B cell (primary cell): Measurements from ENCODE around the gene CNOT1. TPM values are rescaled to one million over a fixed set of nuclear protein-coding genes. Genes with fewer than 3 reads are reported as not detected.

Source experiments
- ATAC-seq: fragments of 200-7000 bp; cut with Tn5 transposase; one replicate; pipeline ENCODE4 v1.10.0; 2021; ENCODE audit warnings: low read depth, mild to moderate bottlenecking, moderate number of reproducible peaks, moderate library complexity
- CTCF ChIA-PET: fragments of 350-600 bp; sonication (Branson Sonifier 250); formaldehyde crosslinking; loops from one replicate; lab custom pipeline; 2021; ENCODE audit warnings: antibody characterized with exemption, inconsistent platforms; lab: Charles Lee
- POLR2A ChIA-PET: fragments of 350-600 bp; sonication (Branson Sonifier 250); formaldehyde crosslinking; loops from one replicate; lab custom pipeline; 2021; ENCODE audit warnings: antibody characterized with exemption; lab: Charles Lee
- DNase-seq: peaks from one replicate; pipeline ENCODE4 v3.0.0; 2013
- H2AFZ ChIP-seq: 2 replicates; pipeline ENCODE4 v1.6.1; 2012; ENCODE audit warnings: mild to moderate bottlenecking, low read depth, low read length; ENCODE audit not compliant: insufficient read depth, poor library complexity, severe bottlenecking
- H3K27ac ChIP-seq, 2 donors: 1 replicate in 1 of 2; 2 replicates in 1 of 2; pipeline ENCODE4 v1.5.1; 2012 to 2013; ENCODE audit warnings: low read length in 2 of 2, mild to moderate bottlenecking in 2 of 2, moderate library complexity in 1 of 2
- H3K27me3 ChIP-seq, 4 experiments: fragments of 200-600 bp in 1 of 4; sonication (generic) in 1 of 4; replicated peaks in 1 of 4; 1 replicate in 2 of 4; 2 replicates in 2 of 4; pipeline versions ENCODE4 v1.6.1 to v1.7.0; 2013 to 2016; ENCODE audit warnings: low read length in 3 of 4, mild to moderate bottlenecking in 2 of 4, mixed read lengths in 1 of 4, moderate library complexity in 1 of 4; ENCODE audit not compliant: insufficient read depth in 4 of 4, control insufficient read depth in 3 of 4; ENCODE audit errors: control extremely low read depth in 1 of 4
- H3K36me3 ChIP-seq, 2 experiments: replicated peaks in 1 of 2; 1 replicate in 1 of 2; 2 replicates in 1 of 2; pipeline versions ENCODE4 v1.6.1 to v1.7.1; 2013; ENCODE audit warnings: low read length in 1 of 2; ENCODE audit not compliant: insufficient read depth in 2 of 2, control insufficient read depth in 1 of 2; ENCODE audit errors: control extremely low read depth in 1 of 2, extremely low read depth in 1 of 2
- H3K4me1 ChIP-seq, 2 donors: fragments of 200-600 bp in 1 of 2; sonication (generic) in 1 of 2; 1 replicate in 1 of 2; 2 replicates in 1 of 2; pipeline versions ENCODE4 v1.5.1 to v1.6.1; 2013 to 2017; ENCODE audit warnings: low read length in 2 of 2; ENCODE audit not compliant: control insufficient read depth in 2 of 2, insufficient read depth in 2 of 2
- H3K4me2 ChIP-seq: replicated peaks from 2 replicates; pipeline ENCODE3; 2012; ENCODE audit warnings: mild to moderate bottlenecking, low read depth, low read length; ENCODE audit not compliant: poor library complexity, severe bottlenecking
- H3K4me3 ChIP-seq, 5 experiments: fragments of 200-600 bp in 1 of 5; sonication (generic) in 1 of 5; 1 replicate in 3 of 5; 2 replicates in 2 of 5; pipeline versions ENCODE4 v1.5.1 to v1.7.0; 2011 to 2016; ENCODE audit warnings: low read length in 4 of 5, mild to moderate bottlenecking in 4 of 5, low read depth in 2 of 5, control low read depth in 1 of 5, moderate library complexity in 1 of 5; ENCODE audit not compliant: insufficient read depth in 1 of 5; ENCODE audit errors: control extremely low read depth in 1 of 5, extremely low read depth in 1 of 5
- H3K79me2 ChIP-seq: fragments of 200-600 bp; sonication (generic); one replicate; pipeline ENCODE4 v1.6.0; 2016; ENCODE audit warnings: low read length; ENCODE audit not compliant: control insufficient read depth, insufficient read depth
- H3K9ac ChIP-seq: fragments of 200-600 bp; sonication (generic); 2 replicates; pipeline ENCODE4 v1.6.1; 2017; ENCODE audit warnings: mild to moderate bottlenecking, low read length, moderate library complexity
- H3K9me3 ChIP-seq, 3 donors: one replicate each; pipeline versions ENCODE4 v1.6.1 to v1.7.1; 2013; ENCODE audit warnings: low read length in 2 of 3; ENCODE audit not compliant: control insufficient read depth in 2 of 3, insufficient read depth in 1 of 3; ENCODE audit errors: control extremely low read depth in 1 of 3
- H4K20me1 ChIP-seq: 2 replicates; pipeline ENCODE4 v1.6.0; 2012; ENCODE audit warnings: mild to moderate bottlenecking, low read length; ENCODE audit not compliant: insufficient read depth, control insufficient read depth, poor library complexity, severe bottlenecking
- H3K27ac Mint-ChIP-seq: one replicate; pipeline ENCODE4 v1.8.0; 2021; ENCODE audit warnings: mixed read lengths
- H3K27me3 Mint-ChIP-seq: one replicate; pipeline ENCODE4 v1.8.0; 2021; ENCODE audit warnings: mixed read lengths
- H3K4me1 Mint-ChIP-seq: one replicate; pipeline ENCODE4 v1.8.0; 2021; ENCODE audit warnings: mixed read lengths
- H3K4me3 Mint-ChIP-seq: one replicate; pipeline ENCODE4 v1.8.0; 2021; ENCODE audit warnings: mixed read lengths
- H3K9me3 Mint-ChIP-seq: one replicate; pipeline ENCODE4 v1.8.0; 2022; ENCODE audit warnings: mixed read lengths; ENCODE audit not compliant: insufficient read depth
- CTCF ChIP-seq: fragments of 200-600 bp; IDR thresholded peaks from one replicate; pipeline ENCODE4 v1.8.0; 2022; ENCODE audit warnings: antibody characterized with exemption, mild to moderate bottlenecking
- EZH2 ChIP-seq: IDR thresholded peaks from 2 replicates; pipeline ENCODE4 v1.6.1; 2012; ENCODE audit warnings: borderline replicate concordance, low read depth, mild to moderate bottlenecking, moderate library complexity, low read length; ENCODE audit not compliant: insufficient read depth, poor library complexity, severe bottlenecking
- WGBS: methylation state at CpG from one replicate; pipeline ENCODE4 v1.1.5; 2013; ENCODE audit warnings: missing lambda C conversion rate; ENCODE audit not compliant: insufficient coverage; 5-methylcytosine and 5-hydroxymethylcytosine counted together
- intact Hi-C: fragments of 100-400 bp; cut with micrococcal nuclease; formaldehyde crosslinking; loops from one replicate; pipeline ENCODE4 v1.10.0; 2022
- polyA plus RNA-seq: library from polyadenylated mRNA; depleted of rRNA; stranded (reverse); fragments of >200 nt; gene quantifications from 2 replicates; pipeline ENCODE4 v1.2.3, GENCODE V29; 2012
- total RNA-seq, 2 donors: library from RNA; stranded (reverse); fragments of 120-200 nt in 1 of 2; gene quantifications; 1 replicate in 1 of 2; 2 replicates in 1 of 2; pipeline versions ENCODE4 v1.2.3 to v1.2.4, GENCODE V29; 2013 to 2022

The CNOT1 gene
- total and polyA plus RNA-seq, 2 donors (not counting 1 experiment from before 2014, with no cell fraction given), result 211 to 268 TPM

- no peak overlapping the region for H3K4me3 Mint-ChIP-seq
- CTCF ChIA-PET, result interaction anchor here (0.7 to 7.9 kb wide), 6 partner anchors 10 to 312 kb away, joined by 3 to 199 read pairs (median 4); no protein-coding TSS in a partner anchor
- no peak for ATAC-seq
- H3K4me1 Mint-ChIP-seq, result peaks cover 3% of the 10 kb centered on the region
- POLR2A ChIA-PET, result no interaction called here
- H3K9ac ChIP-seq, result no peak overlapping the region
- no peak overlapping the region for H3K4me2 ChIP-seq
- H2AFZ ChIP-seq, result no peak overlapping the region
- no peaks in the 10 kb centered on the region for H3K79me2 ChIP-seq
- H3K27ac ChIP-seq, result no peak overlapping the region
- H3K9me3 Mint-ChIP-seq, result no peaks in the 10 kb centered on the region
- no peaks in the 10 kb centered on the region for H3K9me3 ChIP-seq
- TF ChIP-seq EZH2, result no peak
- TF ChIP-seq CTCF, result no peak
- H3K27me3 ChIP-seq, result peaks cover 0 to 5% (median 0%) of the 10 kb centered on the region in 4 experiments
- peaks cover 11% of the 10 kb centered on the region for H3K27me3 Mint-ChIP-seq
- no peaks in the 10 kb centered on the region for H3K36me3 ChIP-seq
- H3K27ac Mint-ChIP-seq, result no peak overlapping the region
- WGBS, result 63% methylated on average over 5 of the region's 11 CpGs
- intact Hi-C loops, result loop anchor here (10.0 kb wide), 2 partner anchors 269 to 461 kb away; partner anchors contain the start of gene MMP15
- no peak for DNase-seq
- H4K20me1 ChIP-seq, result no peaks in the 10 kb centered on the region
- no peak overlapping the region for H3K4me3 ChIP-seq
- H3K4me1 ChIP-seq, result peaks cover 3 to 7% of the 10 kb centered on the region in 2 donors
These were observed 144.3 kb downstream of the CNOT1 start for GRCh38 chr16:58485184-58485887.

- Histone ChIP-seq H2AFZ (no peak overlapping the region), H3K4me2 (no peak overlapping the region), H3K9ac (no peak overlapping the region), H3K36me3 (no peaks in the 10 kb centered on the region), H3K79me2 (no peaks in the 10 kb centered on the region), H4K20me1 (no peaks in the 10 kb centered on the region), H3K27ac (no peak overlapping the region), H3K9me3 (no peaks in the 10 kb centered on the region), H3K27me3 (no peaks in the 10 kb centered on the region), H3K4me3 (no peak overlapping the region), H3K4me1 (no peaks in the 10 kb centered on the region)
- Mint-ChIP-seq H3K27ac (no peak overlapping the region), H3K4me1 (no peaks in the 10 kb centered on the region), H3K4me3 (no peak overlapping the region), H3K9me3 (no peaks in the 10 kb centered on the region), H3K27me3 (peaks cover 5% of the 10 kb centered on the region)
- ChIA-PET CTCF (no interaction called here), POLR2A (no interaction called here)
- no peak for ATAC-seq
- DNase-seq, result no peak
- intact Hi-C loops, result loop anchor here (10.0 kb wide), 2 partner anchors 273 to 457 kb away; partner anchors contain the start of gene MMP15
- 78% methylated on average over 5 of the region's 8 CpGs for WGBS
- no peak for TF ChIP-seq CTCF
- TF ChIP-seq EZH2, result no peak
These were observed 147.7 kb downstream of the CNOT1 start for GRCh38 chr16:58481931-58482330.
